Measurements from ENCODE around the gene SLC25A48.
"Not testable (repeated sequence)": the region's sequence is repeated elsewhere in the genome, so short reads cannot be mapped to it uniquely, and the experiment has no call there.

Gene SLC25A48

DNA sequence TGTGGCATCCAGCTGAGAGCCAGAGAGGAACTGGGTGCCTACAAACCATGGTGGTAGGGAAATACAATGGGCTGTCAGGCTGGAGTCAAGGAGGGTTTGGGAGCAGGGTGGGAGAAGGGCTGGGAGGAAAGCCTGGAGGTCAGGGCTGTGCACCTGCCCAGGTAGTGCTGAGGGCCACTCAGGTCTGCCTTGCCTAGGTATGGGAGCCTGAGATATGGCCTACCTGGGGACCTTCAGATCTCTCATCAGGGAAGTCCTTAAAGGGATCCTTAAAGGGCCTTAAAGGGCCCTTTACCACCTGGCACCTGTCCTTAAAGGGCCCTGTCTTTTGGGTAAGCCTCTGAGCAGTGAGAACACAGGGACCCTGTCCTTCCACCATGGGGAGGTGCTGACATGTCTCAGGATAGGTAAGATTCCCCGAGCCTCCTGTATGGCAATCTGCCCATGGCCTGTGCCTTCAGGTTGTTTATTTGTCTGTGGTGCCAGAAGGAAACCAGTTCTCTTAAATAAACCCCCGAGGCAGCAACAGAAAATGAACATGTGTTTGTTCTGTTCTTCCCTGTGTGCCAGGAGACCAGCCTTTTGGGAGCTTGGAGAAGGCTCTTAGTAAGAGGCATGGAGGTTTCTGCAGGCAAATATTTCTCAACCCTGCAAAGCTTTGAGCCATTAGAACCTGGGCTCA lies 23.3 kb downstream of the SLC25A48 start:
- no peak for DNase-seq (ENCODE audit: low spot score)

DNA sequence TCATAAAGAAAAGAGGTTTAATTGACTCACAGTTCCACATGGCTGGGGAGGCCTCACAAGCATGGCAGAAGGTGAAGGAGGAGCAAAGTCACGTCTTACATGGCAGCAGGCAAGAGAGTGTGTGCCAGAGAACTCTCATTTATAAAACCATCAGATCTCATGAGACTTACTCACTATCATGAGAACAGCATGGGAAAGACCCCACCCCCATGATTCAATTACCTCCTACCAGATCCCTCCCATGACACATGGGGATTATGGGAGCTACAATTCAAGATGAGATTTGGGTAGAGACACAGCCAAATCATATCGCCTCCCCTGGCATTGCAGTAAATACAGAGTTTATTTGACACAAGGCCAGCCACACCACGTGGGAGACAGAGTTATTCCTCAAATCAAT lies 24.7 kb downstream of the SLC25A48 start:
- not testable (repeated sequence) for DNase-seq (ENCODE audit: low spot score)

DNA sequence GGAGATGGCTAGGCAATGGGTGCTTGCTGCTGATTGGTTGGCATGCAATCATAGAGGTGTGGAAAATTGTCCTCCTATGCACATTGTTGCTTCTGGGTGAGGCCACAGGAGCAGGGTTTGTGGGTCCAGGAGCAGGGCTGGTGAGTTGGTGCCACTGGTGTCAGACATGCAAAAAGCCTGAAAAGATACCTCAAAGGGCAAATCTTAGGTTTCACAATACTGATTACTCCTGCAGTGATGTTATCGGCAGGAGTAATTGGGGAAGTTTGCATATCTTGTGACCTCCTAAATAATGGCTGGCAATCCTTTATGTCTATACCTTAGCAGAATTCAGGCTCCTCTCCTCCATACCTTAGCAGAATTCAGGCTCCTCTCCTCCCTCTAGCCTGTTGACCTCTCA lies 25.2 kb downstream of the SLC25A48 start:
- no peak for DNase-seq (ENCODE audit: low spot score)

DNA sequence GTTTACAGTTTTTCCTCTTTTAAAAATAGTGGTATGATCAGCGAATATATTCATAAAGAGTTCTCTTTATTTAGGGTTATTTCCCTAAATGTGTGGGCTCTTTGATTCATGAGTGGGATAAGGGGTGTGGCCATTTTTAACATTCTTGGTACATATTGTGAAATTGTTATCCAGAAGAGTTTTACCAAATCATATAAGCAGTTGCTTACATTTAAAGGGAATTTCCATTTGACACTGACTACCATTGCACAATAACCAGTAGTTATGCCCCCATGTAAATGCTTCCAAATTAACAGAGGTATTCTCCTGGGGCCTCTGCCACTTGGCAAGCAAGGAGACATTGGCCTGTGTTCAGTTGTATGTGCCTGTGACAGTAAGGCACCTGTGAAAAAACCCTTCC lies 27.2 kb downstream of the SLC25A48 start:
- no peak for DNase-seq (ENCODE audit: low spot score)

DNA sequence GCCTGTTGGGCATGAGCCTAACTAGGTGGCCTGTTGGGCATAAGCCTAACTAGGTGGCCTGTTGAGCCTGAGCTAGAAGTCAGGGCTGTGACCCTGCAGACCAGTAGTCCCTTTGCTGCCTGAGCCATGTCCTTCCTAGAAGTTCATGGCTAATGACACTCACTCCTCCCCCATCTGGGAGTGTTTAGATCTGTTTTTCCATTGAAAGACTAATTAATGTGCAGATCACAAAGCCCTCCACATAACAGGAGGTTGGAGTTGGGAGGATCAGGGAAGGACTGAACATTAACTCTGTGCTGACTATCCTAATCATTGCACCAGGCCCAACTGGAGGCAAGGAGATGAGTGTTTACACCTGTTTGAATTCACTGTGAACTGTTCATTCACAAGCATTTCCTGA lies 27.6 kb downstream of the SLC25A48 start:
- no peak for DNase-seq (ENCODE audit: low spot score)

DNA sequence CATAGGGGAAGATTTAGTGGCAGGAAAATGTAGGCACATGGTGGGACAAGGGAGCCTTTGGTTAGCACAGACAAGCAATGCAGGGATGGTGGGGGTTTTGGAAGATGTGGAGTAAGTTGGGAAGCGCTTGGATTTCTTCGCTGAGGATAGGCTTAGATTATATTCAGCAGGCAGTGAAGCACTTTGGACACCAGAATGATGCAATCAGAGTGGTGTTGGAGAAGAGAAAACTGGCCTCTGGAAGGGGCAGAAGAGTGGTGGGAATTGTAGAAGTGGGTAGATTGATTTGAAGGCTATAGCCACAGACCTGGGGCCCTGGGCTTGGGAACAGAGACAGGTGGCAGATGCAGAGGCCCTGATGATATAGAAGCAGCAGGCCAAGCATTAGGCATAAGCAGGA lies 28.3 kb downstream of the SLC25A48 start:
- no peak for DNase-seq (ENCODE audit: low spot score)

DNA sequence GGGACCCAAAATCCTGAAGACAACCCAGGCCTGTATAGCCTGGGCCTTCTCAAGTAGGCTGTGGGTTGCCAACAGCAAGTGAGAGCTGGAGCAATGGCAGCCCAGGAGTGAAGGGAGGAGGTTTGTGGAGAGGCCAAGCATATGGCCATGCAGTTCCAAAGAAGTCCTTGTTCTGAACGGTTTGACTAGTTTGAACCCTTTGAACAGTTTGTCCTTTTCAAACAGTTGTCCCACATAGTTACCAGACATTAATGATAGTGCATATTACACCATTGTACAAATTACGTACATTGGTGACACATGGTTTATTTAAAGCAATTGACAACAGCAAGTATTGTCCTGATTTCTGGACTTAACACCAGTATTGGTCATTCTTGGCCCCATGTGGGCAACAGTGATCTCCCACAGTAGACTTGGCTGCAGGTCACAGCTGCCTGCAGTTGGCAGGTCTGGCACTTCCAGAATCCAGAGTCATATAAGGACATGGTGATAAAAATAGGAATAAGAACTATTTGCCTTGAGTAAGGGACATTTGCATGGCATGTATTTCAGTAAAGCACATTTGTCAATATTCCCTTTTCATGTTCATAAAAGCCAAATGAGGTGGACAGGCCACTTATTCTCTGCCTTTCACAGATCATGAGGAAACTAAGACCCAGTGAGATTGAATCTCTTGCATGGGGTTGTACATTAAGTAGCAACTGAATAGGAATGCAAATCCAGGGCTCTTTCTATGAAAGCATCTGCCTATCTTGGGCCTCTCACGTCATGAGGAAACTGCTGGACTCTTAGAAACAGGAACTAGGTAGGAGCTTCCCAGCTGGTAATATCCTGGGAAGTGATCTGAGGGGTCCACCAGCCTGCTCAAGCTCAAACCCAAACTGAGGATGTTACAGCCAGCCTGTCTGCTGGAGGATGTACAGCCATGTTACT lies 30.3 kb downstream of the SLC25A48 start:
- DNase-seq (ENCODE audit: low spot score) = no peak

DNA sequence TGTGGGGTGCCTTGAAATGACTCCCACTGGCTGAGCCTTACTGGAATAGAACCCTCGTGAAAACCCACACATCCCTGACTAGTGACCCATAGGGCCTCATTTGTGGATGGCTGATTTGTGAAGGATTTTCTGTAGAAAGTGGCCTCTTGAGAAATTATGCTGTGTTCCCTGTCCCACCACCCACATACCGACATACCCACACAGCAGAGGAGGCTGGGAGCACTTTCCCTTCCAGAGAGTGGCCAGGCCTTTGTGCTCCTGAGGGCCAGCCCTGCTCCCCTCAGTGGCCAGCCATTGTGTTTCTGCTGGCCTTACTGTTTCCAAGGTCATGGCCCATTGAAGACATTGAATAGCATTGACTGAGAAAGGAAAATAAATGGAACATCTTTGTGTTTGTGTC lies 31.6 kb downstream of the SLC25A48 start:
- no peak for DNase-seq (ENCODE audit: low spot score)

DNA sequence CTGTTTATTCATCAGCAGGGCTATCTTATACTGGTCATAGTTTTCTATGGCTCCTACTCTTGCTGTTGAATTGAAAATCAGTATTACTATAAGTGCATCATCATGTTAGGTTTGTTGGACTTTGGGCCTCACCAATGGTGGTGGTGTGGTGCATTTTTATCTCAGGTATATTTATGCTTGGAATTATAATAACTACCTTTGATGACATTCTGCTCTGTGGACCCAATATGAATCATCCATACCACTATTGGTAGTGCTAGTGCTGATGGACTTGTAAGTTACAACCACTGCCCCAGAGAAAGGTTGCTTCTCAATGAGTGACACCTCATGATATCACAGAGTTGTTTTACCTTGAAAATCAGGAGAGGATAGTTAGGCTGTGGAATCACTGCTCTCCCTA lies 33.1 kb downstream of the SLC25A48 start:
- no peak for DNase-seq (ENCODE audit: low spot score)

DNA sequence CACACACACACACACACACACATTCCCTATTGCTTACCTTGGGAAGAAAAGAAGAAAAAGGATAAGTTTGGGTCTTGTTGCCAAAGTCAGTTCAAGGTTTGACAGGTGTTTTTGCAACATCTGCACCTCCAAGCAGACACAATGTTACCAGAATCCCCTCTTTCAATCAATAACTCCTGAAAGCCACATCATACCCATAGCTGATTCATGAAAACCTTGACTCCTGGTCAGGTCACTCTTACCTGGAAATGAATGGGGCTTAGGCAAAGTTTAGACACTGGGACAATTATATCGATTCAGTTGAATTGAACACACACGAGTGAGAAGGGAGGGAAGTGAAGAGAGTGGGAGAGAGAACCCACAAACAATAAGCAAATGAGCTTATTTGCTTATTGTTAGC lies 34.2 kb downstream of the SLC25A48 start:
- DNase-seq (ENCODE audit: low spot score) = no peak

DNA sequence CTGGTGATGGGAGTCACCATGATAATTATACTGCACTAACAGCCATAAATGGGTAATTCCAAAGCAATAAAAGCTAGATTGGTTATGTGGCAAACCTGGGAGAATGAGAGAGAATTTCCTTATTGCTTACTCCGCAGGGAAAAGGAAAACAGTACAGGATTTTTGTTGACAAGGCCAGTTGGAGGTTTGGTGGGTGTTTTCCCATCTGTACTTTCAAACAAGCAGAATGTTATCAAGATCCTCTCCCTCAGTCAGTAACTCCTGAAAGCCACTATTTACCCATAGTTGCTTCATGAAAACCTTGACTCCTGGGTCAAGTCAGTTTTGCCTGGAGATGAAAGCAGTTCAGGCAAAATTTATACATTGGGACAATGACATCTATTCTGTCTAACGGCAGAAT lies 34.8 kb downstream of the SLC25A48 start:
- no peak for DNase-seq (ENCODE audit: low spot score)

DNA sequence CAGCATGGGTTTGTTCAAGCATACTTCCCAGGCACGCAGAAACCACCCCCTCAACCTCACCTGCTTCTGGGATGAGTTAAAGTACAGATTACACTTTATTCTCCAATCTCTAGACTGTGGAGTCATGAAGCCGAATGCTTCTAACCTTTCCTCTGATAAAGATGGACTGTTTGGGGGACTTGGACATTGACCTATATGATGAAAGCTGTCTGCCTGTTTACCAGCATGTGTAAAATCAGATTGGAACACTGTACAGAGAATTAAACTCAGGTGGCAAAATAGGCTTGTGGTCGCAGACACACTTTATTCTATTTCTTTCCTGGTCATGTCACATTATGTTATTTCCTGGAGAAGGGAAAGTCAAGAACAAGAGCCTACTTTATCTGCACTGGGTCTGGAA lies 35.5 kb downstream of the SLC25A48 start:
- no peak for DNase-seq (ENCODE audit: low spot score)

DNA sequence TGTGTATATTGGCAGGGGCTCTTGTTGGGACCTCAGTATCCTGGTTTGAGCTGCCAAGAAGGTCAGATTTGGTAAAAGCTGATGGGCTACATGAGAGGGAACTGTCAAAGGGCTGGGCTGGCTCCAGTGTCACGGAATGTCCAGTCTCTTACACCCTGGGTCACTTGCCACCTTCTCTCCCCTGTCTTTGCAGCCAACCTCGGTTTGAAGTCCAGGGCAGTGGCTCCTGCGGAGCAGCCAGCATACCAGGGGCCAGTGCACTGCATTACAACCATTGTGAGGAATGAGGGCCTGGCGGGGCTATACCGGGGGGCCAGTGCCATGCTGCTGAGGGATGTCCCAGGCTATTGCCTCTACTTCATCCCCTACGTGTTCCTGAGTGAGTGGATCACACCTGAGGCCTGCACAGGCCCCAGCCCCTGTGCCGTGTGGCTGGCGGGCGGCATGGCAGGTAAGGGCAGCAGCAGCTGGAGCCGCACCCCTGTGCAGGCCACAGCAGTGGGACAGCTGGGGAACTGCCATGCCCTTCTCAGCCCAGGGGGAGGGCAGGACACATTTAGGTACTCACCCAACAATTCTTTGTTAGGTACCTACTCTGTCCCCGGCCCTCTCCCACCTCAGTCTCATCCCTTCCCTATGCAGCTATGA lies 36.9 kb downstream of the SLC25A48 start:
- DNase-seq (ENCODE audit: low spot score) = no peak

DNA sequence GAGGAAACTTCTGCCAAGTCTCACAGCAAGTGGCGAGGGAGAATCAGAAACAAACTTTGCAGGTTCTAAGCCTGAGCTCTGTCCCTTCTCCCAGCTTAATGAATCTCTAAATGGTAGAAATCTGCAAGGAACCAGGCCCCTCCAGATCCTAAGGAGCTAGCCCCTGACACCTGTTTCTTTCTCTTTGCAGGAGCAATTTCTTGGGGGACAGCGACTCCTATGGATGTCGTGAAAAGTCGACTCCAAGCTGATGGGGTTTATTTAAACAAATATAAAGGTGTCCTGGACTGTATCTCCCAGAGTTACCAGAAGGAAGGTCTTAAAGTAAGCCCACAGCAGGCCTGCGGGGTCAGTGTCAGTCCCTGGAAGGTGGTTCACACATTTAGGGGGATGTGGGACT lies 39.4 kb downstream of the SLC25A48 start:
- DNase-seq (ENCODE audit: low spot score) = no peak

DNA sequence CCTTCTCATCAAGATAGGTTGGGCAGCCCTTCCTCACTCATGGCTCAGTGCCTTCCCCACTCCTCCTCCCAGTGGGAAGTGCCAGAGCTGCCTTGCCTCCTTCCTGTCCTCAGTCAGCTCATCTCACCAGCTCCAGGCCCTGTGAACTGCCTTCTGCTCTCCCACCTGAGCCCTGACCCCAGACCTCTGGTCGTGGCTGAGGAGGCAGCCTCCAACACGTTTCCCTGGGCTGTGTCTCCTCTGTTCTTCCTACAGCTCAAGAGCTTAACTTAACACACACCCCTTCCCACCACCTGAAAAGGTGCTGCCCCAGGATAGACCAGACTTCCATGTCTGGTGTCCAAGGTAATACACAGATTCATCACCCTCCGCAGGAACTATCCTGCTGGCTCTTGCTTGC lies 40.0 kb downstream of the SLC25A48 start:
- DNase-seq (ENCODE audit: low spot score) = no peak

DNA sequence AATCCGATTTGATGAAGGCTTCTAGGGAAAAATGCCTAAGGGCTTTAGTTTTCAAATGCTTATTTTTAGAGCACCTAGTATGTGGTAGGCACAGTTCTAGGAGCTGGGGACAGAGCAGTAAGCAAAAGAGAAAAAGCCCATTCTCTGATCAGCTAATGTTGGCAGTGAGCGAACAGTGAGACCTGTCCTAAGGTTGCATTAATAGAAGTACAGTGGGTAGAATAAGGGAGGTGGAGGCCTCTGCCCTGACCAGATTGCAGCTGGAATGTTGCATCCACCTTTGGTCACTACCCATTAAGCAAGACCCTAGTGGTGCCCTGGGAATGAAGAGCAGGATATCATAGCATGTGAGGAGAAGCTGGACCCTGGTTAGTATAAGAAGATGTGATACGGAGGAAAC lies 41.1 kb downstream of the SLC25A48 start:
- no peak for DNase-seq (ENCODE audit: low spot score)

DNA sequence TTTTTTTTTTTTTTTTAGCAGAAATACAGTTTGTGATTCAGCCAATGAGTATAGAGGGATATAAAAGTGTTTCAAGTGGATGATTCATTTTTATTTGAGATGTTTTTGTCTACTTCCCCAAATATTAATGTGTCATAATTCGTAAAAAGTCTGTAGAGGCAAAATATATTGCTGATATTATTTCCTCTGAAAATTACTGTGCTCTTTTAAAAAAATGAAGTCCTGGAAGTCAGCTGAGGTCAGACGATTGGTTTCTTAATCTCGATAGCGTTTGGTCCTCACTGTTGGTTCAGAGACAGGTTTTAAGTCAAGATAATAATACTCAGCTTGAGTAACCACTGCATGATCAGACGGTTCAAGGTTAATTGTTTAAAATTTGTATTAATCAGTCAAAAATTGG lies 41.7 kb downstream of the SLC25A48 start:
- no peak for DNase-seq (ENCODE audit: low spot score)

DNA sequence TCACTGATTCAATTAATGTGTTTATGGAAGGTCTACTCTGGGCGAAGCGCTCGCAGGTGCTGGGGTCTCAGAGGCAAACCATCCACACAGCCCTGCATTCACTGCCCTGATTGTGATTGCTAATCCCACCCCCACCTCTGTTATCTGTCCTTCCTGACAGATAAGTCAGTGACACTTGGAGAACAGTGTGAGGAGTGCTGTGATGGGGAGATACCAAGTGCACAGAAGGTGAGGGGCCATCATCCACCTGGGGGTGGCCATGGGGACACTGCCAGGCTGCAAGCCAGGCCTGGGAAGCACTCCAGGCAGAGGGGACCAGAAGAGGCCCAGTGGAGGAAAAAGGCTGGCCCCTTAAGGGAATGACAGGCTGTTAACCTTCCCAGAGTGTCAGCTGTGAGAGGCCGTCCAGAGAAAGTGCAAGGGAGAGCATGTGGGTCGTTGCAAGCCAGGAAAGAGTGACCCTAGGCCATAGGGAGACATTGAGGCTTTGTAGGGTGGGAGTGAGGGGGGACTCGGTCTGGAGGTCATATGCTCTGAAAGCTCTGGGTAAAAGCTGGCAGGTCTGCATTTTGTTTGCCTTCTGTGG lies 43.2 kb downstream of the SLC25A48 start:
- DNase-seq (ENCODE audit: low spot score) = no peak

DNA sequence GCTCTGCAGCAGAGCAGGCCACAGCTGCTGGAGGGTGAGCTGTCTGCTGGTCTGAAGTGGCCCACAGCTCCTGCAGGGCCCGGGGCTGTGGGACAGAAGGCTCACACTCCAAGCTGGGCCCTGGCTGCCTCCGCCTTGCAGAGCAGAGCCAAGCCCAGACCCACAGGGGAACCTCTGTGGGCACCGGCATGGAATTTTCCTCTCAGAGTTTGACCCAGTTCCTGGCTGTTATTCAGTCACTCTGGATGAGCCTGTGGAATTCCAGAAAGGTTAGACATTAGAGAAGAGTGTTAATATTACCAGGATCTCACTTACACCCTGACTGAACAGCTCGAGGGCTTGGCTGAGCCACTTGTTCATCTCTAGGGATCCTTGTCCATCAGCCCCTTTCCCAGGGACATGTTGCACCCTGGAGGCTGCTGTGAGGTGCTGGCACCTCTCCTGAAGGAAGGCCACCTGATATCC lies 43.7 kb downstream of the SLC25A48 start:
- DNase-seq (ENCODE audit: low spot score) = peak; percentile 59

DNA sequence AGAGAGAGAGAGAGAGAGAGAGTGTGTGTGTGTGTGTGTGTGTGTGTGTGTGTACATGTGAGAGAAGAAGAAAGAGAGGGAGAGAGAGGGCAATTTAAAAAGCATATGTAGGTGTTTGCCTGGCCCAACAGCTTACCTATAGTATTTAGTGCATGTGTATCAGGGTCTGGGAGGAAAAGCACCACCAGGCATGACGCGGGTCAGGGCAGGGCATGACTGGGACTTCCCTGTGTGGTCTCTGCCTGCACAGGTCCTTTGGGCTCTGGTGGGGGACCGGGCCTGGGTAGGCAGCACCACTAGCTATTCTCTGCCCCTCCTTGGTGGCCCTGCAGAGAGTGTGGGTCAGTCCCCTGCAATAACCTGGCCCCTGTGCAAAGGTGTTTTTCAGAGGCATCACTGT lies 45.1 kb downstream of the SLC25A48 start:
- no peak for DNase-seq (ENCODE audit: low spot score)

DNA sequence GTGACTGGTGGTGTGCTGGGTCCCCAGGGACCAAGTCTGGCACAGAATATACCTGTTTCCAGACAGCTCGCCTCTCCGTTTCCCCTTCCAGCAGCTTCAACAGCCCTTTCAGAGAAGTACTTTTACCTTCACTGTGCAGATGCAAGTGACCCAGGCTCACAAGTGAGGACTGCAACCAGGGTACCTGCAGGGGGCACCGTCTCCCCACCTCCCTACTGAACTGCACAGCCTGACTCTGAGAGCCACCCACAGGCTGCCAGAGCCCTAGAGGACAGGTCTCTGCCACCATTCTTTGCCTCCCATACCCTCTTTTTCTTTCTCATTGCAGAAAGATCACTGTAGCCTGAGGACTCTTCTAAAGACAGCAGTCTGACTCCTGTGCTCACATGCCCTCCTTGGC lies 45.8 kb downstream of the SLC25A48 start:
- no peak for DNase-seq (ENCODE audit: low spot score)

DNA sequence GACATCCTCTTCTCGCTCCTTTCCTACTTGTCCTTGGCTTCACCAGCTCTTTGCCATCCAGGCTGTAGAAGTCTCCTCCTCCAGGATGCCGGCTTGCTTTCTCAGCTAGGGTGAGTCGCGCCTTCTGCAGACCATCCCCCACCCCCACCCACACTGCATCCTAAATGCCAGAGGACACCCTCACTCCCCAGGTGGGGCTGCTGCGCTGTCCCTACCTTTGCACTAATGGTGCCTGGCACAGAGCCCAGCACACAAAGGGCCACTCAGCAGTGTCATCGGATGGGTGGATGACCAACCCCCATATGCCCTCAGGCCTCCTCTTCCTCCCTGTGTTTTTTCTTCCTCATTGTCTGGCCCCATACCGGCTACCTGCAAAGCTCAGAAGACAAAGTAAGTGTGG lies 46.3 kb downstream of the SLC25A48 start:
- DNase-seq (ENCODE audit: low spot score) = no peak

DNA sequence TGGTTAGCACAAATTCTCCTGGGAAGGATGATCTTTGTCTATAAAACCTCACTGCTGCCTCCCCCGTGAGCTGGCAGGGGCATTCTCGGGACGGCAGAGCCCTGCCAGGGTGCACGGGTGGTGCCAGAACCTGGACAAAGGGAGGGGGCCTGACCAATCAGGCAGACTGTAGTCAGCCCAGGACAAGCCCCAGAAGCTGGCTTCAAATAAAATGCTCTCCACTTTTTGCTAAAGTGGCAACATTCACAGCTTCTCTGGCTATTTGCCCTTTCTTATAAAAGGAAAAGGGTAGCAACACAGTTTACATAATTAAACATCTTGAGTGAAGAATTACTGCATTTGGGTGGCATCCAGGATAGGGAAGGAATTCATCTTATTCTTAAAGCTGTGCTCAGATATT lies 46.8 kb downstream of the SLC25A48 start:
- DNase-seq (ENCODE audit: low spot score) = no peak
